ENCODE data around the gene ILDR2.

GRCh38 chr1:166956872-166957271 lies 18.5 kb downstream of the ILDR2 start:
- no peak for TF ChIP-seq CTCF (IDR thresholded peaks at IDR 0.05)
- TF ChIP-seq EP300 (IDR thresholded peaks at IDR 0.05; ENCODE audit: low read depth) = no peak
- no peak for TF ChIP-seq POLR2A (IDR thresholded peaks at IDR 0.05)

All from transverse colon (tissue), 3 donors.